NT2/D1 (cell line): ENCODE measurements around the gene METTL25.

Source experiments
- SUZ12 ChIP-seq: IDR thresholded peaks from 2 replicates; pipeline ENCODE4 v1.6.1; 2011; ENCODE audit not compliant: insufficient read length, insufficient read depth; ENCODE audit errors: extremely low read depth
- YY1 ChIP-seq: IDR thresholded peaks from 2 replicates; pipeline ENCODE4 v1.6.1; 2011; ENCODE audit not compliant: insufficient read length, insufficient read depth
- ZNF274 ChIP-seq: IDR thresholded peaks from 2 replicates; pipeline ENCODE4 v1.6.1; 2011; ENCODE audit warnings: mild to moderate bottlenecking, low read depth, low read length

DNA sequence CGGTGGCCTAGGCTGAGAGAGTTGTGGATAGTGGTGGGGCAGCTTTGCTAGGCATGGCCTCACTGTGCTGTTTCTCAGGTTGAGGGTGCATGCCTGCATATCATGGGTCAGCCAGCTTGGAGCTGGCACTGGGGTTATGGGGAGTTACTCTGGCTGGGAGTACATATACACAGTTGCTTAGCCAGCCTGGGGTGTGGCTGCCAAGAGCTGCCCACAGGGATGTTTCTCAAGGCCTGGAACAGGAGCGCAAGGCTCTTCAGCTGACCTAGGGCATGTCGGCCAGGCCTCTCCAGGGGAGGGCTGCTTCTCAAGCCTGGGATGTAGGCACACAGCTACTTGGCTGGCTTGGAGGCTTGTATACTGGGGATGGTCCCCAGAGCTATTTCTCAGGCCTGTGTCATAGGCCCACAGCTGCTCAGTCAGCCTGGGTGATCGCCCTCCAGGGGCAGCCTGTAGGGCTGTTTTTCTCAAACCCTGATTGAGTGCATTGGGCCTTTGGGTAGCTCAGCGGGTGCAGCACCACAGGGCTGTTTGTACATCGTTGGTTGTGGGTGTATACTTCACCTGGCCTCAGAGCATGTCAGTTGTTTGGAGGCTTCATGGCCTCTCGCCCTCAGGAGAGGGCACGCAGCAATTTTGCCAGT lies 114.9 kb downstream of the METTL25 start:
- no peak for TF ChIP-seq YY1
- no peak for TF ChIP-seq SUZ12
- no peak for TF ChIP-seq ZNF274
